ENCODE data around the gene GCAT.
A peak's percentile ranks its signal among the peaks of the same experiment; 100 is the strongest.

Gene GCAT

DNA sequence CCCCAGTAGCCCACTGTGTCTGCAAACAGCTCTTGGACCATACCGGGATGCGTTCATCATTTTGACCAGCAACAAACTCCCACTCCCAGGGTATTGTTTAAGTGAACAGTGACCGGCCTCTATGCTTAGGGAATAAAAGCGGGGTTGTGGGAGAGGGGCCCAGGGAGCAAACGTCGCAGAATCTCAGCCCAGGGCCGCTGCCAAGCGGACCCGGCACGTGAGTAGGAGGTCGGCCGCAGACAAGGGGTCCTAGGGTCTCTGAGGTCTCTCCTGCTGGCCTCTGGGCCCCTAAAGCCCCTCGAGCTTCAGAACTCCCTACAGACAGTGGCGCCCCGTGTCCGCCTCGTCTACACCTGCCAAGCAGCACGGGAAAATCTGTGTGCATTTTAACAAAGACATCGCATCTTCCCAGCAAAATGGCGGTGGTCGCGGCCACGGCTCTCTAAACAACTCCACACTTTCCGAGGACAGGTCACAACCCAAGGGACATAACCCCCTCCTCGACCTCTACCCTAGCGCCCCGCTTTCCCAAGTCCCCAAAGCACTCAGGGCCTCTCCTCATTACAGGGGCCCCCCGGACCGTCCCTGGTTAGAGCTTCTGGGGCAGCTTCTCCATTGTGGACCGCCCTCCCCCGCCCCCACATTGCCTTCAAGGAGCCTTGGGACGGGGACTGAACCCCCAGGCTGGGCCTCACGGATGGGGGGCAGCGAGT, 3.9 kb upstream of the GCAT start:
- H3K4me3 ChIP-seq (replicated peaks; ENCODE audit: low read depth, low read length), result no peak overlapping the region
- DNase-seq (ENCODE audit: low read depth), result no peak
- no peak for TF ChIP-seq CTCF (IDR thresholded peaks at IDR 0.05; ENCODE audit: low read length, missing control alignments)

DNA sequence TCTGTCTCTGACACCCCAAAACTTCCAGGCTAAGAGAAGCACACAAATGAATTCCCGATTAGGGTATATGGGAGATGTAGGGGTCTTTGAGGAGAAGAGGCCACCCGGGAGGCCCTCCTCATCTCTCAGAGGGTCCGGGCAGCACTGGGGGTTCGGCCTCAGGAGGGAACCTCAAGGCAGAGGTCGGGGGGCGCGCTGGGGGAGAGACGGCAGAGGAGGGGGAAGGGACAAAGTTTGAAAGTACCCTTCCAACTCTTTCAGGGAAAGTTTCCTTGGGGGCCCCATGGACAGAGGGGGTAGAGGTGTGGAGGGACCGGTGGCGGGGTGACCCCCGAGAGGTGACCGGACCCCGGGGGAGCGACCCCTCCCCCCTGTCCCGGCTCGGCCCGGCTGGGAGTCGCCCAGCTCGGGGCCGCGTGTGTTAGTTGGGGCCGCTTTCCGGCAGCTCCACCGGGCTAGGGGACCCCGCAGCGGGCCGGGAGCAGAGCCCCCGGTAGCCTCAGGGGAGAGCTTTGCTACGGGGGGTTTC, 3.3 kb upstream of the GCAT start:
- DNase-seq (ENCODE audit: low read depth), result no peak
- peak overlapping the region; percentile 70 for H3K4me3 ChIP-seq (replicated peaks; ENCODE audit: low read depth, low read length)
- no peak for TF ChIP-seq CTCF (IDR thresholded peaks at IDR 0.05; ENCODE audit: low read length, missing control alignments)

DNA sequence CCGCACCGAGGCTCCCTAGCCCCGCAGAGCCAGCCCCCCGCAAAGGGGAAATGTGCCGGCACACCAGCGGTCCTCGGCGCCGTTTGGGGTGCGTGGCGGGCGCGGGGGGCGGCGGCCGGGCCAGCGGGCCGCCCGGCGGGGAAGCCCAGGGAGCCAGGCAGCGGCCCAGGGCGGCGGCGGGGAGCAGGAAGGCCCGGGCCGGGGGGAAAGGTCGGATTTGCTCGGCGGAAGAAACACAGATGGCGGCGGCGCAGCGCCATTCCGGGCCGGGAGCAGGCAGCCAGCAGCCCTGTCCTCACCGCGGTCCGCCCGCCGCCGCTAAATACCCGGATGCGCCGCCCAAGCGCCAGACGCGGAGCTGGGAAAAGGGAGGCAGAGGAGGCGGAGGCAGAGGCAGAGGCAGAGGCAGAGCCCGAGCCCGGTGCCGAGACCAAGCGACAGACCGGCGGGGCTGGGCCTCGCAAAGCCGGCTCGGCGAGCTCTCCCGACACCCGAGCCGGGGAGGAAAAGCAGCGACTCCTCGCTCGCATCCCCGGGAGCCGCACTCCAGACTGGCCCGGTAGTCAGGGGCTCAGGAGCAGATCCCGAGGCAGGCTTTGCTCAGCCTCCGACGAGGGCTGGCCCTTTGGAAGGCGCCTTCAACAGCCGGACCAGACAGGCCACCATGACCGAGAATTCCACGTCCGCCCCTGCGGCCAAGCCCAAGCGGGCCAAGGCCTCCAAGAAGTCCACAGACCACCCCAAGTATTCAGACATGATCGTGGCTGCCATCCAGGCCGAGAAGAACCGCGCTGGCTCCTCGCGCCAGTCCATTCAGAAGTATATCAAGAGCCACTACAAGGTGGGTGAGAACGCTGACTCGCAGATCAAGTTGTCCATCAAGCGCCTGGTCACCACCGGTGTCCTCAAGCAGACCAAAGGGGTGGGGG, 2.6 kb upstream of the GCAT start:
- H3K4me3 ChIP-seq (replicated peaks; ENCODE audit: low read depth, low read length), result peak overlapping the region; percentile 70
- DNase-seq (ENCODE audit: low read depth), result peak; percentile 86
- TF ChIP-seq CTCF (IDR thresholded peaks at IDR 0.05; ENCODE audit: low read length, missing control alignments), result no peak

GRCh38 chr22:37805810-37806277, 1.9 kb upstream of the GCAT start:
- no peak for TF ChIP-seq CTCF (IDR thresholded peaks at IDR 0.05; ENCODE audit: low read length, missing control alignments)
- peak overlapping the region; percentile 70 for H3K4me3 ChIP-seq (replicated peaks; ENCODE audit: low read depth, low read length)
- no peak for DNase-seq (ENCODE audit: low read depth)

DNA sequence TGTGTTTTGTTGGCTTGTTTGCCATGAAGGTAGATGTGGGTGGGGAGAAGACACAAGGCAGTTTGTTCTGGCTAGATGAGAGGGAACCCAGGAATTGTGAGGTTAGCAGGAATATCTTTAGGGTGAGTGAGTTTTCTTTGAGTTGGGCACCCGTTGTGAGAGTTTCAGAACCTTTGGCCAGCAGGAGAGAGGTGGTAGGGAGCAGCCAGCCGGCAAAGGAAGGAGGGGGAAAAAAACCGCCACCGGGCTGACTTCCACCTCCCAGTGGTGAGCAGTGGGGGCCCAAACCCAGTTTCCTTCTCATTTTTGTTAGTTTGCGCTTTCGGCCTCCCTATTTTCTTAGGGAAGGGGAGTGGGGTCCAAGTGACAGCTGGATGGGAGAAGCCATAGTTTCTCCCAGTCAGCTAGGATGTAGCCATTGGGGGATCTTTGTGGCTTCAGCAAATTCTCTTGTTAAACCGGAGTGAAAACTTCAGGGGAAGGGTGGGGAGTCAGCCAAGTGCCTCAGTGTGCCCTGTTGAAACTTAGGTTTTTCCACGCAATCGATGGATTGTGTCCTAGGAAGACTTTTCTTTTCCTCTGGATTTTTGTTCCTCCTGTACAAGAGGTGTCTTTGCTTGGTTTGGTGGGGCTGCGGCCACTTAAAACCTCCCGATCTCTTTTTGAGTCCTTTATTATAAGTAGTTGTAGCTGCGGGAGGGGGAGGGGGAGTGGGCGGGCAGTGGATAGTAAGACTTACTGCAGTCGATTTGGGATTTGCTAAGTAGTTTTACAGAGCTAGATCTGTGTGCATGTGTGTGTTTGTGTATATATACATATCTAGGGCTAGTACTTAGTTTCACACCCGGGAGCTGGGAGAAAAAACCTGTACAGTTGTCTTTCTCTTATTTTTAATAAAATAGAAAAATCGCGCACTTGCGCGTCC, 1.1 kb upstream of the GCAT start:
- no peak for DNase-seq (ENCODE audit: low read depth)
- peak overlapping the region; percentile 70 for H3K4me3 ChIP-seq (replicated peaks; ENCODE audit: low read depth, low read length)
- no peak for TF ChIP-seq CTCF (IDR thresholded peaks at IDR 0.05; ENCODE audit: low read length, missing control alignments)

DNA sequence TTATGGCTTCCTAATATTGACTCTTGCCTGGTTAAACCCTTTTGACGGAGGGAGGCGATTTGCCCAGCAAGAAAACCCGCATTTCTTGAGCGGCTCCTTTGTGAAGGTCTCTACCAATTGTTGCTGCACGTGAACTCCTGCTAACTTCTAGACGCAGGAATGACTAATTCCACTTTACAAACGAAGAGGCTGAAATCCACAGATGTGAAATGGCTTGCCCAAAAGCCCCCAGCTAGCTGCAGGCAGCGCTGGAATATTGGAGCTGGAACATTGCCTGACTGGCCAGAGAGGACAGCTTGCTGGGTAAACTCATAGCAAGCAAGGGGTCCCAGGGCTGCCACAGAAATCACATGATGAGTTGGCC, 542 bp downstream of the GCAT start:
- no peak for TF ChIP-seq CTCF (IDR thresholded peaks at IDR 0.05; ENCODE audit: low read length, missing control alignments)
- H3K4me3 ChIP-seq (replicated peaks; ENCODE audit: low read depth, low read length), result peak overlapping the region; percentile 70
- peak; percentile 48 for DNase-seq (ENCODE audit: low read depth)

All from fibroblast of pulmonary artery (primary cell).